NCI-H82 (cell line): ENCODE results near the gene SNX20.

ENCODE experiments used
- DNase-seq: peaks from one replicate; lab custom pipeline; 2025; lab: John Stamatoyannopoulos, UW

The SNX20 gene, protein sequence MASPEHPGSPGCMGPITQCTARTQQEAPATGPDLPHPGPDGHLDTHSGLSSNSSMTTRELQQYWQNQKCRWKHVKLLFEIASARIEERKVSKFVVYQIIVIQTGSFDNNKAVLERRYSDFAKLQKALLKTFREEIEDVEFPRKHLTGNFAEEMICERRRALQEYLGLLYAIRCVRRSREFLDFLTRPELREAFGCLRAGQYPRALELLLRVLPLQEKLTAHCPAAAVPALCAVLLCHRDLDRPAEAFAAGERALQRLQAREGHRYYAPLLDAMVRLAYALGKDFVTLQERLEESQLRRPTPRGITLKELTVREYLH

DNA sequence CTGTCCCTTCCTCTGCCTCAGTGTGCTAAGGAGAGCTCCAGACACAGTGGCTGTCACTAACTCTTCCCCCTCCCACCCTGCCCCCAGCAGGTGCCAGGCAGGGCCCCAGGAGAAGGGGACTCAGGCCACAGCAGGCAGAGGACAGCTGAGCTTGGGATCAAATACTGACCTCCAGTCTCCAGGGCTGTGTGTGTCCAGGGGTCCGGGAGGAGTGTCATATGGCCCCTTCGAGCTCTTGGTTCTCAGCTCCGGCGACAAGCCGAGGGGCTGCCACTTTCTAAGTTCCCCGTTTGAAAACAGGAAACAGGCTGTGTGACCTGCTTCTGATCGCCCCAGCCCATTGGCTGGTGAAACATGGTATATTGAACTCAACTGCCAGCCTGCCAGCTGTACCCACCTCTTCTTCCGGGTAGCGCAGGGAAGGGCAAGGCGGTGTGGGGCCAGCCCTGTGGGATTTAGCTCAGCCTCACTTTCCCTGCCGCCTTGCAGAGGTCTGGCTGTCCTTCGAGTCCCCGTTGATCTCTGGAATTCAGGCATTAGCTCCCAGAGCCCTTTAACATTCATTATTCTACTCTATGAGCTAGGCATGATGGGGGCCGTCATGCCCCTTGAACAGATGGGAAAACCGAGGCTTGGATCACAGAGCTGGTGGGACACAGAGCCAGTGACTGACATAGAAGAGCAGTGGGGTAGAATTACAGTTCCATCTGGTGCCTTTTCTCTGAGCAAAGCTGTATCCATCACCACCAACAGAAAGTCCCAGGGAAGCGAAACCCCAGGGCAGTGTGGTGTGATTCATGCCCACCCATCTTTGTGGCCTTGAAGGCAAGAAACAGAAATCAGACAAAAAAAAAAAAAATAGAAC is at the start of gene SNX20:
TSS of gene SNX20 (minus strand) at position 292 of the 865 bp plus-strand sequence. CDS start 3,786 bp downstream, outside the sequence.
- no peak for DNase-seq

DNA sequence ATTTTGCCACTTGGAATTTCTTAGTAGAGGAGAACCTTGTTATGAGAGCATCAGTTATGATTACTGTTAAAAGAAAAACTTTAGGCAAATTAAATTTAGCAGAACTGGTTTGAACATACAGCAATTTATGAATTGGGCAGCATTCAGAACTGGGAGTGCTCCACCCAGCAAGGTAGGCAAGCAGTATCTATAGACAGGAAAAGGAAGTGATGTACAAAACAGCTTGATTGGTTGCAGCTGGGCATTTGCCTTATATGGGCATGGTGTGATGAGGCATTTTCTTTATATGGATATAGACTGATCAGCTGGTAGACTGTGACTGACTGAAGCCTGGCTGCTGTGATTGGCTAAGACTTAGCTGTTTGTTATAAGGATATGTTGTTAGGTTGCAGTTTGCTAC is 43.2 kb upstream of the SNX20 start:
- no peak for DNase-seq

DNA sequence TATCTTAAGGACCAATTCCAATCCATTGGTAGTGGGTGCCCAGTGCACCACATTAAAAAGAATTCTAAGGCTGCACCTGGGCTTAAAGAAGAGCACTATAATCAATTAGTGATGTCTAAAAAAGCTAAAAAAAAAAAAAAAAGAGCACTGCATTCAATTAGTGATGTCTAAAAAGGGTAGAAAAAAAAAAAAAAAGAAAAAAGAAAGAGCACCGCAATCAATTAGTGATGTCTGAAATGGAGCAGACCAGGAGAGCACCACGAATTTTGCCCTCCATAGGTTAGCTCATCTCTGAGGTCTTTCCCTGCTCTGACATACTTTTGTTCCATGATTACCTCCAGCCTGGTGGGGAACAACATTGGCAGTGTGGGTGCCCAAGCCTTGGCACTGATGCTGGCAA is 41.8 kb upstream of the SNX20 start:
- DNase-seq, result no peak

DNA sequence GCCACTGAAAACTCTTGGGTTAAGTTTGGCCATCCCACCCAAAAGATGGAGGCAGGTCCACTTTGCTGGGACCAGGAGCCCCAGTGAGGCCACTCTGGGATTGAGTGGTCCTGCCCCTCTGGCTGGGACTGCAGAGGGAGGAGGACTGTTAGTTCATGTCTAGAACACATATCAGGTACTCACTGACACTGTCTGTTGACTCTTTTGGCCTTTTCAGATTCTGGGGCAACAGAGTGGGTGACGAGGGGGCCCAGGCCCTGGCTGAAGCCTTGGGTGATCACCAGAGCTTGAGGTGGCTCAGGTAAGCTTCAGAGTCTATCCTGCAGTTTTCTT is 41.3 kb upstream of the SNX20 start:
- DNase-seq, result no peak

DNA sequence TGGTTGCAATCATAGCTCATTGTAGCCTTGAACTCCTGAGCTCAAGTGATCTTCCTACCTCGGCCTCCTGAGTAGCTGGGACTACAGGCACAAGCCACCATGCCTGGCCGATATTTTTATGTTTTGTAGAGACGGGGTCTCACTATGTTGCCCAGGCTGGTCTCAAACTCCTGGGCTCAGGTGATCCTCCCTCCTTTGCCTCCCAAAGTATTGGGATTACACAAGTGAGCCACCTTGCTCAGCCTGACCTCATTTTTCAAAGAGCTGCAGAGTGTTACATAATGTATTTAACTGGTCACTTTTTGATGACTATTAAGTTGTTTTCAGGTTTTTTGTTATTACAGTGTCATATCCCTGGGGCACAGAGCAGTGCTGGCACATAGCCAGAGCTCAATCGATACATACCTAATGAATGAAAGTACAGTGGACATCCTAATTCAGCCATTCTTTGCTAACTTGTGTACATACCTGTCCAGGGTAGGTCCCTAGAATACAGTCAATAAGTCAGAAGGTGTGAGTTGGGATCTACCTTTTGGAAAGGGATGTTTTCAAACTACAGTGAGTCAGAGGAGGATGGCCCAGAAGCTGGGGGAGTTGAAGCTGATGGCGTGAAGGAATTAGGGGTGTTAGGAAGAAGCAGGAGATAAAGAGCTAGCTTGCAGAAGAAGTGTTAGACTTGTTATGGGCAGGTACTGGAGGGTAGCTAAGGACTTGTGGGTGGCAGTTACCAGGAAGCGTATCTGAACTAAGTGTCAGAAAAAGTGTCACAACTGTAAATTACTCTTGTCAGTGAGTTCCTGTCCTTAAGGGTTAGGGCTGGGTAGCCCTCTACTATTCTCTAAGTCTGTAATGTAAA is 40.7 kb upstream of the SNX20 start:
- DNase-seq, result no peak

DNA sequence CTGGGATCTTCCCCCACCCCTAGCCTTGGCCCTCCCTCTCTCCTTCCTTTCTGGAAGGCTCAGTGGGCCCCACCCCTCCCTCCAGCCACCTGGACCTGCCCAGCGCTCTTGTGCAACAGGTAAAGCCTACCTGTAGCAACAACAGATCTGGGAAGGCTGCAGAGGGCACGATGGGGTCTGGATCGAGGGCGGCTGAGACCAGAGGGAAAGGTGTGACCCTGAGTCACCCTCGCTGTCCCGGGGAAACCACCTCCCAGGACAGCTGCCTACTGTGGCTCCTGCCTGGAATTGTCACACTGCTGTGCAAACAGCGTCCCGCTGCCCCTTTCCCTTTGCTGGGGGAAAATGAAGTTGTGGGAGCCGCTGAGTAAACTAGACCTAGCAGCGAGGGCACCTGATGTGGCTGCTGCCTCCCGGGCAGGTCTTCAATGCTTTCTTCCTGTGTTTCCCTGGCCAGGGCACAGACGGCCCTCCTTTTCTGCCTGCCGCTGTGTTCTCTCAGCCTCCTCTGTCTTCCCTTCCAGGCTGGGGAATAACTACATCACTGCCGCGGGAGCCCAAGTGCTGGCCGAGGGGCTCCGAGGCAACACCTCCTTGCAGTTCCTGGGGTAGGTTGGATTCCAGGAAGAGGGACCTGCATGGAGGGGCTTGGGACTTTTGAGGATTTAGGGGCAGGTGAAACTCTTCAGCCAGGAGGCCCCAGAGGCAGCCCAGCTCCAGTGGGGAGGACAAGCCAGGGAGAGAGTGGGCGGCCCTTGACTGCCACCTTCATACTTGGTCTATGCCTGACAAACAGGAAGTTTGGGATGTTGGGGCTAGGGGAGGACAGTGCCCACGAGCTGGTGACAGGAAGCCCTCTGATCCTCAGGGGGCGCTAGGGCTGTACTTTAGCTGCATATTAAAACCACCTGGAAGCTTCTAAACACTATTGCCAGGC is 38.6 kb upstream of the SNX20 start:
- DNase-seq, result peak; percentile 1

DNA sequence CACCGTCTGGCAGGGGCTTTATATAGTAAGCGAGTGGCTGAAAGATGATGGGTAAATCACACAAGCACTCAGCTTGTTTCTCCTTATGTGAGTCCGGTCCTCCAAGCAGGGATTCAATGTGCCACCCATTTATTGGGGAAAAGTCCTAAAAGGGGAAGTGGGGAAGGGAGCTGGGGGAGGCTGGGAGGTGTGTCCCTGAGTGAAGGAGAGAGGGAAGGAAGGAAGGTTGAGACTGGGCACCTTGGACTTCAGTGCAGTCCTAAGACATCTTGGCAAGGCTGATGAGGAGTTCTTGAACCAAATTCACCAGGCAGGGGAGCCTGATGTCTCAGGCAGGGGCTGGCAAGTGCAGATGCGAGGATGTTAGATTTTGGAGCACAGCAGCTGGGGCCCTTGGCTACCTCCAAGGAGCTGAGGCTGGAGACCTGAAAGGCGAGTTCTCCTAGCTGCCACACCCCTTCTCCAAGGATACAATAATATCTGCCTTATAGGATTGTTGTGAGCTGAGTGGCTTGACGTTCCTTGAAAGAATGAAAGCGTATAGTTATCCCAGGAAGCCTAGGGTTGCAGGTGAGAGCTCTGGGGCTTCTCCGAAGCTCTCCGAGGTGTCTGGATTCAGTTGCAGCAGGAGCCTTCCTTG is 37.8 kb upstream of the SNX20 start:
- DNase-seq, result peak; percentile 25

DNA sequence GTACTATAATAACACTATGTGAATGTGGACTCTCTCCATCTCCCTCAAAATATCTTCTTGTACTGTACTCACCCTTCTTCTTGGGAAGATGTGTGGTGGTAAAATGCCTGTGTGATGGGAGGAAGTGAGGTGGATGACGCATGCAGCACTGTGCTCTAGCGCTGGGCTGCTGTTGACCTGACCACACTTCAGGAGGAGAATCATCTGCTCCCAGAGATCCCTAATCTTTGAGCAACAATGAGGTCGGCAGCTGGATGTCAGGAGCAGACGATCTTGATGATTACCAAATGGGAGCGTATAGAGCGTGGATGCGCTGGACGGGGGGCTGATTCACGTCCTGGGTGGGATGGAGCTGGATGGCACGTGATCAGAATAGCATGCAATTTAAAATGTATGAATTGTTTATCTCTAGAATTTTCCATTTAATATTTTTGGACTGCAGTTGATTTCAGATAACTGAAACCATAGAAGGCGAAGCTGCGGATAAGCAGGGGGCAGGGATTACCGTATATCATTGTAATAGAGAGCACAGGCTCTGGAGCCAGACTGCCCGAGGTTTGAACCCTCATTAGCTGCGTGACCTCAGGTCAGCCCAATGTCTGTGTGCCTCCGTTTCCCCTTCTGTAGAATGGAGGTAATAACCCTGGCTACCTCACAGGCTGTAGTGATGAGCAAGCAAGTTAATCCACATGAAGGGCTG is 37.1 kb upstream of the SNX20 start:
- DNase-seq, result no peak

DNA sequence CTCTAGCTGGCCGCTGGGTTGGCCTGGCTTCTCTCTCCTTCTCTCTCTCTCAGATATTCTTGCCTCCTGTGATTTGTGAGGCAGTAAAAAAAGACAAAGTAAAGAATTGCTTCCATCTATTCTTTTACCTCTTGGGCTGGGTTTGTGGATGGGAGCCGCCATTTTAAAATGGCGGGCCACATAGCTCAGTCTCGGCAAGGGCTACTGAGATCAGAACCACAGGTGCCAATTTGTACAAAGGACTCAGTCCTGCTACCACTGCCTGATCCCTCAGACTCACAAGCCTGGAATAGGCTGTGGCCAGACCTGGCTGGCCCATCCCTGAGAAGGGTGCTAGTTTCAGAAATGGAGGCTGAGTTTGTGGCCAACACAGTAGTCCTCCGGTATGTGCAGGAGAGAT is 36.4 kb upstream of the SNX20 start:
- no peak for DNase-seq

DNA sequence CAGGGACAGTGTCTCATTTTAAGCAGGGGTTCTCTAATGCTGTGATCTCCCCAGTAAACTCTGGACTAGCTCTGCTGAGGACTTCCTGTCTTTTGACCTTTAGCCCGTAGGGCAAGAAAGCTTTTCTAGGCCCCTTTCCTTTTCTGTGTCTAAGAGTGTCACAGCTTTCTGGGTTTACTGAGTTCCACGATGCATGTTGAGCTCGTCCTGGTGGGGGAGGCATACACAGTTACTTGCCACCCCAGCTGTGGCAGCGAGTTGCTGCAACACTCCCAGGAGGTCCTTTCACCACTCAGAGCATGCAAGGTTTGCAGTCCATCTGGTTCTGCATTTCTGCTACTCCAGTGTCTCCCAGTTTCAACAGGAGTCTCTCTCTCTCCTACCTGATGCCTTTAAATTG is 36.0 kb upstream of the SNX20 start:
- DNase-seq, result no peak

DNA sequence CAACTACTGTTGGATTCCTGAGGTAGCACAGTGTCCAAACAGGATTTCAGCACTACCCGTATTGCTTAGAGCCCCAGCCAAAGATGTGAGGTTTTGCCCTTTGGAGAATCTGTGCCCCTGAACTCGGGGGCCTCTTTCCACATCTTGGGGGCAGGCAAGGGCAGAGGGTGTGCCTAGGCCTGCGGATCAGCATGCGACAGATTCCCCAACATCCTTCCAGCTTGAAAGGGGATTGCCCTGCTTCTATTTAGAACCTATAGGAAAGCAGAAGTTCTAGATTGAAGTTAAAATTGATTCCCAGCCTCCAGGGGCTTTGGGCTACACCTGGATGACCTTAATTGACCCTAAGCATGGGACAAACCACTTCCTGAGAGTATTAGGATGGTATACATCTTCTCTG is 31.8 kb upstream of the SNX20 start:
- DNase-seq, result no peak

DNA sequence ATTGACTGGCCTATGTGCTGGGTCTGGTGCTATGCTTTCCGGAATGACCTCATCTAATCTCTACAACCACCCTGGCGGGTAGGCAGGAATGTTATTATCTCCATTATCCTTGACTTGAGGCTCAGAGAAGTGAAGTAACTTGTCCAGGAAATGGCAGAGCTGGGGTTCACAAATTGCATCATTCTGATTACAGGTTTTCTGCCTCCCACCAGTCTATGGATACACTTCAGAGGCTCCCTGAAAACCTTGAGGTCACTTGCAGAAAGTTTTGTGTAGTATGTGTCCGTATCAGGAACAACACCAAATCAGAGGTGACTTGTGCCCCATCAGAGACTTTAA is 31.4 kb upstream of the SNX20 start:
- DNase-seq, result no peak

DNA sequence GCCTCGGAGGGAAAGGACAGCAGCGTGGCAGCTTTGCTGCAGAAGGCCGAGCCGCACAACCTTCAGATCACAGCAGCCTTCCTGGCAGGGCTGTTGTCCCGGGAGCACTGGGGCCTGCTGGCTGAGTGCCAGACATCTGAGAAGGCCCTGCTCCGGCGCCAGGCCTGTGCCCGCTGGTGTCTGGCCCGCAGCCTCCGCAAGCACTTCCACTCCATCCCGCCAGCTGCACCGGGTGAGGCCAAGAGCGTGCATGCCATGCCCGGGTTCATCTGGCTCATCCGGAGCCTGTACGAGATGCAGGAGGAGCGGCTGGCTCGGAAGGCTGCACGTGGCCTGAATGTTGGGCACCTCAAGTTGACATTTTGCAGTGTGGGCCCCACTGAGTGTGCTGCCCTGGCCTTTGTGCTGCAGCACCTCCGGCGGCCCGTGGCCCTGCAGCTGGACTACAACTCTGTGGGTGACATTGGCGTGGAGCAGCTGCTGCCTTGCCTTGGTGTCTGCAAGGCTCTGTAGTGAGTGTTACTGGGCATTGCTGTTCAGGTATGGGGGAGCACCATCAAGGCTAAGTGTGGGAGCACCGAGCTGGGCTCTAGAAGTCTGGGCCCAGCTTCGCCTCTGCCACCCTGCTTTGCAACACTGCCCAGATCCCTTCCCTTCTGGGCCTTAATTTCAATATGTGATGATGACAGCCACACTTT is 30.9 kb upstream of the SNX20 start:
- DNase-seq, result no peak

DNA sequence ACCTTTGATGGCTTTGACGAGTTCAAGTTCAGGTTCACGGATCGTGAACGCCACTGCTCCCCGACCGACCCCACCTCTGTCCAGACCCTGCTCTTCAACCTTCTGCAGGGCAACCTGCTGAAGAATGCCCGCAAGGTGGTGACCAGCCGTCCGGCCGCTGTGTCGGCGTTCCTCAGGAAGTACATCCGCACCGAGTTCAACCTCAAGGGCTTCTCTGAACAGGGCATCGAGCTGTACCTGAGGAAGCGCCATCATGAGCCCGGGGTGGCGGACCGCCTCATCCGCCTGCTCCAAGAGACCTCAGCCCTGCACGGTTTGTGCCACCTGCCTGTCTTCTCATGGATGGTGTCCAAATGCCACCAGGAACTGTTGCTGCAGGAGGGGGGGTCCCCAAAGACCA is 29.9 kb upstream of the SNX20 start:
- no peak for DNase-seq

DNA sequence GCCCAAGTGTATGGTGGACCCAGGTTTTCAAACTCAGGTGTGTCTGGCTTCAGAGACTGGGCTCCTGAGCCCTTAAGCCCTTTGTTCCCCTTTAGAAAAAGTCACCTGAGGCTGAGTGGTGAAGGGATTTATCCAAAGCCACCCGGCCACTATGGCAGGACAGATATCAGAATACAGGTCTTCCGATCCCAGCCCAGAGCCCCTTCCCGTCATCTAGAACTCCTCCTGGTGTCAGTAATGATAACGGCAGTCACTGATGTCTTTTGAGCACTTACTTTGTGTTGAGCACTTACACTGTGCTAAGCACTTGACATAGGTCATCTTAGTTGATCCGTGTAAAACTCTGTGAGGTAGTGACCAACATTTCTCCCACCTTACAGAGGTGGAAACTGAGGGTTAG is 28.9 kb upstream of the SNX20 start:
- no peak for DNase-seq

DNA sequence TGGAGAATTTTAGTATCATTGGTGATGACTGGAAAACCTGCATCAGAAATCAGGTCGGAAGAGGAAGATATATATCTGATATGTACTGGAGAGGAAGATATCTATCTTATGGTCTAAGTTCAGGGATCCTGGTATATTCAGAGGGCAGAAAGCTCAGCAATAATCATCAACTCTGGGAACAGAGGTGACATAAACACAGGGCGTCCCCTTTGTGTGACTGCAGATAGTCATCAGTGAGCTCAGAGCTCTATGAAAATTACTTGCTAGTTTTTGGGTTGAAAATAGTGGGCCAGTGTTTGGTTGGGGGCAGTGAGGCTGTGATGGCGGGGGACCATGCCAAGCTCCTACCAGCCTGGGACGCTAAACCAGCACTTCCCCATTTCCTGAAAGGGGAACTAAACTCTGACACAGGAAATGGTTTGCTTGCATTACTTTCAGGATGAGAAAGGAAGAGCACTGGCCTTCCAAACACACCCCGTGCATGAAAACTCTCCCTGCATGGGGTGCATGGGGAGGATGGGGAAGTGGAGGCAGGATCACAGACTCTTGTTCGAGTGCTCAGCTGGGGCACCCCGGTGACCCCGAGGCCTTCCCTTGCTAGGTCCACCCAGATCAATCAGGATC is 28.1 kb upstream of the SNX20 start:
- no peak for DNase-seq

DNA sequence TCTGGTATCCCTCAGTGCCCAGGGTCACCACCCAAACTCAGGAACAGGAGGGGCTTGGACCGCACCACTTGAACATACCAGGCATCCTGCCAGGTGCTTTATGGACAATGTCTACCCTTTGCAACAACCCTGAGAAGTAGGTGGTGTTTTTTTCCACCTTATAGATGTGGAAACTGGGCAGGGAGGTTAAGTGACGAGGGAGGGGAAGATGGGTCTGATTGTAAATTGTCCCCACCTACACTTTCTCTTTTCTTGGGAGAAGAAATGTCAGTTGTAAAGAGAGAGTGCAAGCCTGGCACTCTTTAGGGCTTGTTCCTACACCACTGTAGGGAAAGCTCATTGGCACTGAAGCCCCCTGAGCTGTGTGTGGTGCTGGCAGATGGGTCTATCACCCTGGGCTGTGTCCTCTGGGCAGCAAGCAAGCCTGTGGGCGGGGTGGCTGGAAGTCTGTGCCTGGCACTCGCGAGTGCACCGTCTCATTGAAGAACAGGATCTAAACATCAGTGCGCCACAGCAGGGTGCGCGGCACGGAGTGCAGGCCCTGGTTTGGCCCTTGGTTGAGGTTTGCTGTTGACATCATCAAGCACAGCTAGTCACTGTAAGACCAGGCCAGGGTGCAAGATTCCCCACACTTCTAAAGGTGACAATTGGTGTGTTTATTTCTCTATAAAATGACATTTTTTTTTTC is 27.4 kb upstream of the SNX20 start:
- DNase-seq, result no peak

DNA sequence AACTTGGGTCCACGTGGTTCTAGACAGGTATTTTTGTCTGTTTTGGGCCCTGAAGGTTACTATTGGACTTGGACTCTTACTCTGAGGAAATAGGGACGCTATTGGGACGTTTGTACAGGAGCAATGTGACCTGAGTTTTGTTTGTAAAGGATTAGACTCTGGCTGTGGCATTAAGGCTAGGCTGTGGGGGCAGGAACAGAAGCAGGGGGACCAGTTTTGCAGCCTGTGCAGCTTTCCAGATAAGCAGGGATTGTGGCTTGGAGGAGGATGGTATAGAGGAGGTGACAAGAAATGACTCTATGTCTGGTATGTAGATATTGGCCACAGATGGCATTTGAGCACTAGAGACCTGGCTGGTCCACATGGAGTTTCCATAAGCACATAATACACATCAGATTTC is 25.1 kb upstream of the SNX20 start:
- DNase-seq, result no peak
